Subcutaneous adipose tissue (tissue), 4 donors: Measurements from ENCODE around the gene NPHP3. TPM values are rescaled to one million over a fixed set of nuclear protein-coding genes. Genes with fewer than 3 reads are reported as not detected.

Experiments used
- total RNA-seq, 4 donors: library from RNA; depleted of rRNA; stranded (reverse); fragments of >200 nt; gene quantifications; one replicate each; pipeline ENCODE4 v1.1.0, GENCODE V29; 2016
- TF ChIP-seq, protein P1 (sequence below): fragments of 450-650 bp; IDR thresholded peaks from one replicate; pipeline ENCODE4 v1.5.1; 2016; ENCODE audit warnings: low read depth, mild to moderate bottlenecking, control low read depth, antibody characterized with exemption, moderate library complexity

Gene NPHP3
- total RNA-seq, 4 donors from 2014 or later: 45.9 to 73.7 (median 62.3) TPM

DNA sequence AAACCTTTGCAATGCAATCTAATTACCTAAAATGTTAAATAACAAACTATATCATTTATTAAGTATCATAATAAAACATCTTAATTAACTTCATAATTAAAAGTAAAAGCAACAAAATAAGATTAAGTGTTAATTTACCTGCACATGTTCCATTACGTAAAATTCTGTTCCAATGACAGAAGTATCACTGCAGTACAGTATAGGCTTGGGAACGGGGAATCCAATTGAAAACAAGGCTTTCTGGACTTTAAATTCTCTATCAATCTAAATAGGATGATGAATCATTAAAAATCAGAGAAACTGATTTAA is 79.7 kb downstream of the NPHP3 start:
- TF ChIP-seq, protein P1, sequence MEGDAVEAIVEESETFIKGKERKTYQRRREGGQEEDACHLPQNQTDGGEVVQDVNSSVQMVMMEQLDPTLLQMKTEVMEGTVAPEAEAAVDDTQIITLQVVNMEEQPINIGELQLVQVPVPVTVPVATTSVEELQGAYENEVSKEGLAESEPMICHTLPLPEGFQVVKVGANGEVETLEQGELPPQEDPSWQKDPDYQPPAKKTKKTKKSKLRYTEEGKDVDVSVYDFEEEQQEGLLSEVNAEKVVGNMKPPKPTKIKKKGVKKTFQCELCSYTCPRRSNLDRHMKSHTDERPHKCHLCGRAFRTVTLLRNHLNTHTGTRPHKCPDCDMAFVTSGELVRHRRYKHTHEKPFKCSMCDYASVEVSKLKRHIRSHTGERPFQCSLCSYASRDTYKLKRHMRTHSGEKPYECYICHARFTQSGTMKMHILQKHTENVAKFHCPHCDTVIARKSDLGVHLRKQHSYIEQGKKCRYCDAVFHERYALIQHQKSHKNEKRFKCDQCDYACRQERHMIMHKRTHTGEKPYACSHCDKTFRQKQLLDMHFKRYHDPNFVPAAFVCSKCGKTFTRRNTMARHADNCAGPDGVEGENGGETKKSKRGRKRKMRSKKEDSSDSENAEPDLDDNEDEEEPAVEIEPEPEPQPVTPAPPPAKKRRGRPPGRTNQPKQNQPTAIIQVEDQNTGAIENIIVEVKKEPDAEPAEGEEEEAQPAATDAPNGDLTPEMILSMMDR: no peak

DNA sequence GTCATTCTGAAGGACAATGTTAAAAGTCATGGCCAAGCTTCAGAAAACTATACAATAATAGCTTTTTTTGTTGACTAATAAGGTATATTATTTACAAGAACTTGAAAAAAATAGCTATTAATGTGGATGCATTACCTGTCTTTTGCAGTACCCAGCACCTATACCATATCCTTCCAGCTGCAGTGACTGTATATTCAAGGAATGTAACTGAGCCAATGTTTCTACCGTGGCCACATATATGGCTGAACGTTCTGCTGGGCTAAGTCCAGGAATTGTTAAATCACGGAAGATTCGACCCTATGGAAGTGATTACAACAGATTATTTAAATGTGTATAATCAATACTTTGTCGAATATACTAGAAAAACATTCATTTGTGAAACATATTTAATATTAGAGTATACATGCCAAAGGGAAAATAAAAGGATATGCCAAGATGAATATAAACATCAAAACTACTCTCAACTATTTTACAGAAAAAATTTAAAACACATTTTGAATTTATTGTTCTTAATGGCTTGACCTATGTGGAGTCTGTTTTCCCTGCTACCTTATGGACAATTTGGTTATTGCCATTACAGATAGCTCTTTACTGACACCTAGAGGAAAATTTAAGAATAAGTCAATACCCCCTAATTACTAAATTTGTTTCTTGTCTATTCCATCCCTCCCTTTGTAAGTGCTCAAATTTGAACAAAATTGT is 80.2 kb downstream of the NPHP3 start:
- TF ChIP-seq, protein P1: no peak

DNA sequence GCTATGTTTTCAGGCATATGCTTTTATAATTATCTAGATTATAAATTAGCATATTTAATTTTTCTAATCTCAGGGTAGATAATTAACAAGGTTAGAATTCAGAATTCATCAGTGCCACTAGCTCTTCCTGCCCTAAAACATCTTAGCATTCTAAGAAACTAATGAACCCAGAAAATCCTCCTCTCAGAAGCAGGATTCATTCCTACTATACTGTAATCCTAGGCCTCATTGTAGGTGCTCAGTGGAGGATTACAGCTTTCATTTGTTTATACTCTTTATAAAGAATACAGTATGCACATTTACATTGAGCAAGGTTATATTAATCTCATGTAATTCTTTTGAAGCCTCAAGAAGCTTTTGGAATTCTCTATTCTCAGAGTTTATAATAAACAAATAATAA is 83.5 kb downstream of the NPHP3 start:
- TF ChIP-seq, protein P1: no peak

DNA sequence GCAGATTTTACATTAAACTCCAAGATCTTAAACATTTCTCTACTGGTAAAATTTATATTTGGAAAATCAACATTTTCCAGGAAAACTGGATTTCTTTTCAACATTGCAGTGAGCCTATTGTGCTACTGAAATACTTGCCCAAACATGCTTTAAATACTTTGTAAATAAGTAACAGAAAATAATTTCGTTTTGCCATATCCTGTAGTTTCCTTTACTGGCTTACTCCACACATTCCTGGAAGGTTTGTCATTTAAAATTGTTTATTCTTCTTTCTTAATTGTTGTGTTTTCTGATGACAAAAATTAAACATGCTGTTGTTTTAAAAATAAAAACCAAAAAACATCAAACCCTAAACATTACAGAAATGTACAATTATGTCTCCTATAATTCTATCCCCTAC is 84.6 kb downstream of the NPHP3 start:
- TF ChIP-seq, protein P1: no peak

DNA sequence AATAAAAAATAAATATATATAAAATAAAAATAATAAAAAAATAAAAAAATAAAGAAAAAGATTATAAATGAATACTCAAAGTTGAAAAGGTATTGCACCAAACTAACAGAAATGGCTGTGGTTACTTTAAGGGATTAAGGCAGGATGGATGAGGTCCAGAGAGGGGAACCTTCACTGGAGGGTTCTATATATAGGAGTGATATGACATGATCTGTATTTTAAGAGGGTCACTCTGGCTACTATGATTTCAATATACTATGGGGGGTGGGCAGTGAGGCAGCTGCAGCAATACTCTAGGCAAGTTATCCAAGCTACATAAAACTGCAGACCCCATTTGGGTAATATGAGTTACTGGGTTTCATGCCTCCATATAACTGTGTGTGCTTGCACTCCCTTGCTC is 87.2 kb downstream of the NPHP3 start:
- TF ChIP-seq, protein P1: no peak

Other genes starting within 250 kb of the NPHP3 start
- 10 to 100 TPM in 1 of 4 donors, 1 to 10 TPM in 2, under 1 TPM in 1; 0.66 to 18.3 (median 3.3) TPM for gene ACKR4, start 125.1 kb downstream of the NPHP3 start, total RNA-seq
- 10 to 100 TPM; 39.0 to 69.8 (median 51.5) TPM for gene ACAD11, start 62.6 kb downstream of the NPHP3 start, total RNA-seq
- gene UBA5, start 62.1 kb downstream of the NPHP3 start, total RNA-seq: 10 to 100 TPM; 26.7 to 31.9 (median 29.2) TPM